Uterus (tissue), 4 donors: ENCODE results near the gene SCN8A. TPM values are rescaled to one million over a fixed set of nuclear protein-coding genes. Genes with fewer than 3 reads are reported as not detected.

Experiments used
- DNase-seq, 2 donors: peaks; one replicate each; pipeline ENCODE4 v3.0.0-alpha.2; 2019 to 2020
- H3K27ac ChIP-seq, 2 donors: fragments of 200-600 bp; sonication (generic); 1 replicate in 1 of 2; 2 replicates in 1 of 2; pipeline ENCODE4 v1.5.1; 2016 to 2018
- H3K27me3 ChIP-seq, 2 donors: fragments of 200-600 bp; sonication (generic); one replicate each; pipeline ENCODE4 v1.5.1; 2018 to 2019; ENCODE audit warnings: control low read depth in 1 of 2
- H3K36me3 ChIP-seq, 2 donors: fragments of 200-600 bp; sonication (generic); one replicate each; pipeline ENCODE4 v1.5.1; 2019; ENCODE audit warnings: control low read depth in 1 of 2
- H3K4me1 ChIP-seq, 2 donors: fragments of 200-600 bp; sonication (generic); one replicate each; pipeline ENCODE4 v1.5.1; 2018 to 2019; ENCODE audit warnings: control low read depth in 1 of 2
- H3K4me3 ChIP-seq, 2 donors: fragments of 200-600 bp; sonication (generic); 1 replicate in 1 of 2; 2 replicates in 1 of 2; pipeline ENCODE4 v1.5.1; 2018 to 2019; ENCODE audit warnings: mild to moderate bottlenecking in 1 of 2
- H3K9me3 ChIP-seq, 2 donors: fragments of 200-600 bp; sonication (generic); one replicate each; pipeline ENCODE4 v1.5.1; 2019; ENCODE audit warnings: control low read depth in 1 of 2
- POLR2A ChIP-seq, 2 donors: fragments of 450-650 bp; IDR thresholded peaks; one replicate each; pipeline ENCODE4 v1.6.1; 2016; ENCODE audit warnings: antibody characterized with exemption in 2 of 2, mild to moderate bottlenecking in 1 of 2, moderate library complexity in 1 of 2
- intact Hi-C: fragments of 100-400 bp; cut with DNase I; formaldehyde crosslinking; loops from one replicate; pipeline ENCODE4 v1.15.1; 2023; ENCODE audit warnings: low total_unique reads
- total RNA-seq, 4 donors: library from RNA; depleted of rRNA in 3 of 4; stranded (reverse); fragments of >200 nt in 3 of 4; gene quantifications; one replicate each; pipeline versions ENCODE4 v1.1.0 to v1.2.4, GENCODE V29; 2014 to 2023
- TF ChIP-seq, protein P1 (sequence below), 4 experiments: fragments of 200-600 bp in 2 of 4; fragments of 450-650 bp in 2 of 4; sonication (generic) in 2 of 4; IDR thresholded peaks; one replicate each; pipeline ENCODE4 v1.5.1; 2016 to 2019; ENCODE audit warnings: antibody characterized with exemption in 4 of 4, mild to moderate bottlenecking in 2 of 4, moderate library complexity in 1 of 4
- donor health status: DM: yes; HTN: yes; CAD: no.

Gene SCN8A
- total RNA-seq, 4 donors from 2014 or later = 1.3 to 6.7 (median 3.0) TPM; not detected in 1

GRCh38 chr12:51730745-51731144 is 139.7 kb downstream of the SCN8A start:
- intact Hi-C loops = no loop called here
- TF ChIP-seq, protein P1, sequence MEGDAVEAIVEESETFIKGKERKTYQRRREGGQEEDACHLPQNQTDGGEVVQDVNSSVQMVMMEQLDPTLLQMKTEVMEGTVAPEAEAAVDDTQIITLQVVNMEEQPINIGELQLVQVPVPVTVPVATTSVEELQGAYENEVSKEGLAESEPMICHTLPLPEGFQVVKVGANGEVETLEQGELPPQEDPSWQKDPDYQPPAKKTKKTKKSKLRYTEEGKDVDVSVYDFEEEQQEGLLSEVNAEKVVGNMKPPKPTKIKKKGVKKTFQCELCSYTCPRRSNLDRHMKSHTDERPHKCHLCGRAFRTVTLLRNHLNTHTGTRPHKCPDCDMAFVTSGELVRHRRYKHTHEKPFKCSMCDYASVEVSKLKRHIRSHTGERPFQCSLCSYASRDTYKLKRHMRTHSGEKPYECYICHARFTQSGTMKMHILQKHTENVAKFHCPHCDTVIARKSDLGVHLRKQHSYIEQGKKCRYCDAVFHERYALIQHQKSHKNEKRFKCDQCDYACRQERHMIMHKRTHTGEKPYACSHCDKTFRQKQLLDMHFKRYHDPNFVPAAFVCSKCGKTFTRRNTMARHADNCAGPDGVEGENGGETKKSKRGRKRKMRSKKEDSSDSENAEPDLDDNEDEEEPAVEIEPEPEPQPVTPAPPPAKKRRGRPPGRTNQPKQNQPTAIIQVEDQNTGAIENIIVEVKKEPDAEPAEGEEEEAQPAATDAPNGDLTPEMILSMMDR (IDR thresholded peaks at IDR 0.05) = no peak
- no peak for TF ChIP-seq POLR2A (IDR thresholded peaks at IDR 0.05)
- Histone ChIP-seq H3K27me3 (no peaks in the 10 kb centered on the region), H3K4me1 (no peaks in the 10 kb centered on the region), H3K27ac (no peak overlapping the region), H3K9me3 (no peaks in the 10 kb centered on the region), H3K4me3 (no peak overlapping the region), H3K36me3 (no peaks in the 10 kb centered on the region)
- DNase-seq = no peak

GRCh38 chr12:51740536-51740935 is 149.5 kb downstream of the SCN8A start:
- TF ChIP-seq, protein P1 (IDR thresholded peaks at IDR 0.05) = no peak
- no peak for TF ChIP-seq POLR2A (IDR thresholded peaks at IDR 0.05)
- H3K4me3 ChIP-seq = no peak overlapping the region
- no peaks in the 10 kb centered on the region for H3K9me3 ChIP-seq
- H3K36me3 ChIP-seq = no peaks in the 10 kb centered on the region
- H3K27me3 ChIP-seq = no peaks in the 10 kb centered on the region
- H3K4me1 ChIP-seq = no peaks in the 10 kb centered on the region
- no peak for DNase-seq
- no peak overlapping the region for H3K27ac ChIP-seq
- intact Hi-C loops = no loop called here

GRCh38 chr12:51744235-51744634 is 153.2 kb downstream of the SCN8A start:
- no peak for DNase-seq
- intact Hi-C loops = no loop called here
- Histone ChIP-seq H3K4me3 (no peak overlapping the region), H3K27ac (no peak overlapping the region), H3K27me3 (no peaks in the 10 kb centered on the region), H3K9me3 (no peaks in the 10 kb centered on the region), H3K4me1 (no peaks in the 10 kb centered on the region), H3K36me3 (no peaks in the 10 kb centered on the region)
- no peak for TF ChIP-seq POLR2A (IDR thresholded peaks at IDR 0.05)
- TF ChIP-seq, protein P1 (IDR thresholded peaks at IDR 0.05) = no peak

DNA sequence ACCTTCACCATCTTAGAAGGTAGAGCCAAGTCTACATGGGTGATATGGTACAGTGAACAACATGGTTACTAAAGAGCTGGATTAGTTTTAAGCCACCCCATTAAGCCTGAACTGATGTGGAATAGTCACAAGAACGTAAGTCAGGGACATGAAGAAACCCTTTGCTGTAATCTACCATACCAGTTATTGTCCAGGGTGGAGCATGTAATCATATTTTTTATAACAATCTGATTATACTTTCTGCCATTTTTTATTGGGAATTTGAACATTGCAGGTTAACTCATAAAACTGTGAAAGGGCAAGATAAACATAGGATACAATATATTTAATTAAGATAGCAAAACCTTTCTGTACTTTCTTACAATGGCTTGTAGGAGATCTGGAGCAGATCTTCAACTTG is 153.9 kb downstream of the SCN8A start:
- no peak overlapping the region for H3K27ac ChIP-seq
- no peaks in the 10 kb centered on the region for H3K9me3 ChIP-seq
- TF ChIP-seq POLR2A (IDR thresholded peaks at IDR 0.05) = no peak
- TF ChIP-seq, protein P1 (IDR thresholded peaks at IDR 0.05) = no peak
- H3K4me1 ChIP-seq = no peaks in the 10 kb centered on the region
- H3K4me3 ChIP-seq = no peak overlapping the region
- no peak for DNase-seq
- intact Hi-C loops = no loop called here
- H3K36me3 ChIP-seq = no peaks in the 10 kb centered on the region
- no peaks in the 10 kb centered on the region for H3K27me3 ChIP-seq

GRCh38 chr12:51746416-51746815 is 155.4 kb downstream of the SCN8A start:
- no peak for DNase-seq
- H3K9me3 ChIP-seq = no peaks in the 10 kb centered on the region
- H3K36me3 ChIP-seq = no peaks in the 10 kb centered on the region
- no peaks in the 10 kb centered on the region for H3K4me1 ChIP-seq
- H3K27me3 ChIP-seq = no peaks in the 10 kb centered on the region
- intact Hi-C loops = no loop called here
- TF ChIP-seq, protein P1 (IDR thresholded peaks at IDR 0.05) = no peak
- no peak for TF ChIP-seq POLR2A (IDR thresholded peaks at IDR 0.05)
- H3K4me3 ChIP-seq = no peak overlapping the region
- no peak overlapping the region for H3K27ac ChIP-seq
